Endodermal cell (in vitro differentiated cells): ENCODE results near the gene FBXW11. TPM values are rescaled to one million over a fixed set of nuclear protein-coding genes. Genes with fewer than 3 reads are reported as not detected.

Source experiments
- DNase-seq: peaks from one replicate; pipeline ENCODE4 v3.0.0-alpha.2; 2017
- H3K27ac ChIP-seq: 2 replicates; pipeline ENCODE4 v1.5.1; 2013; ENCODE audit warnings: mild to moderate bottlenecking, low read depth, low read length, moderate library complexity
- H3K27me3 ChIP-seq: 2 replicates; pipeline ENCODE4 v1.6.1; 2013; ENCODE audit warnings: mild to moderate bottlenecking, low read length, moderate library complexity; ENCODE audit not compliant: insufficient read depth, control insufficient read depth, poor library complexity, severe bottlenecking
- H3K36me3 ChIP-seq: 2 replicates; pipeline ENCODE4 v1.7.0; 2013; ENCODE audit warnings: mild to moderate bottlenecking, low read length, moderate library complexity; ENCODE audit not compliant: control insufficient read depth, insufficient read depth
- H3K4me1 ChIP-seq: one replicate; pipeline ENCODE4 v1.7.0; 2013; ENCODE audit warnings: low read length; ENCODE audit not compliant: control insufficient read depth, insufficient read depth
- H3K4me3 ChIP-seq: 2 replicates; pipeline ENCODE4 v1.5.1; 2013; ENCODE audit warnings: mild to moderate bottlenecking, low read length, moderate library complexity
- H3K9ac ChIP-seq: 2 replicates; pipeline ENCODE4 v1.6.1; 2013; ENCODE audit warnings: mild to moderate bottlenecking, low read length, moderate library complexity; ENCODE audit not compliant: poor library complexity, severe bottlenecking; ENCODE audit errors: extremely low read depth
- H3K9me3 ChIP-seq: 2 replicates; pipeline ENCODE4 v1.6.1; 2013; ENCODE audit warnings: mild to moderate bottlenecking, low read length, moderate library complexity; ENCODE audit not compliant: control insufficient read depth
- H3K27ac Mint-ChIP-seq: 2 replicates; pipeline ENCODE4 v1.8.0; 2020; ENCODE audit warnings: mixed read lengths
- H3K27me3 Mint-ChIP-seq: 2 replicates; pipeline ENCODE4 v1.8.0; 2021; ENCODE audit warnings: mild to moderate bottlenecking, mixed read lengths; ENCODE audit not compliant: insufficient read depth
- H3K36me3 Mint-ChIP-seq: 2 replicates; pipeline ENCODE4 v1.8.0; 2020; ENCODE audit warnings: low read depth, mixed read lengths
- H3K4me1 Mint-ChIP-seq: 2 replicates; pipeline ENCODE4 v1.8.0; 2020; ENCODE audit warnings: mixed read lengths
- H3K4me3 Mint-ChIP-seq: 2 replicates; pipeline ENCODE4 v1.8.0; 2020; ENCODE audit warnings: mild to moderate bottlenecking, moderate library complexity, mixed read lengths
- H3K9me3 Mint-ChIP-seq: 2 replicates; pipeline ENCODE4 v1.8.0; 2020; ENCODE audit warnings: mild to moderate bottlenecking, mixed read lengths
- CTCF ChIP-seq: fragments of 200-600 bp; sonication (generic); conservative IDR thresholded peaks from 2 replicates; pipeline ENCODE4 v1.5.0; 2021; ENCODE audit warnings: antibody characterized with exemption, mild to moderate bottlenecking
- WGBS, 2 experiments: methylation state at CpG; one replicate each; pipeline versions ENCODE4 v1.1.5 to v1.1.7; 2013; ENCODE audit warnings: missing lambda C conversion rate in 2 of 2, mixed read lengths in 1 of 2; ENCODE audit not compliant: insufficient coverage in 1 of 2, insufficient read length in 1 of 2; 5-methylcytosine and 5-hydroxymethylcytosine counted together
- total RNA-seq, 2 donors: library from RNA; stranded (reverse); fragmentation: NEBNext Ultra II Directional in 1 of 2; extraction: Animal tissue kit (Norgen Biotek cat#: 25700) in 1 of 2; gene quantifications; 2 replicates in 1 of 2; 3 replicates in 1 of 2; pipeline ENCODE4 v1.2.1, GENCODE V29; 2021

FBXW11 gene
- total RNA-seq, 2 donors from 2014 or later, result 42.2 to 49.4 TPM

GRCh38 chr5:171939951-171940350, 66.5 kb downstream of the FBXW11 start:
- Mint-ChIP-seq H3K27ac (no peak overlapping the region), H3K27me3 (no peaks in the 10 kb centered on the region), H3K4me3 (no peak overlapping the region), H3K4me1 (peaks cover 2% of the 10 kb centered on the region), H3K36me3 (peaks cover 3% of the 10 kb centered on the region), H3K9me3 (no peaks in the 10 kb centered on the region)
- no peaks in the 10 kb centered on the region for H3K36me3 ChIP-seq
- H3K27ac ChIP-seq, result no peak overlapping the region
- peaks cover 3% of the 10 kb centered on the region for H3K9me3 ChIP-seq
- no peak overlapping the region for H3K4me3 ChIP-seq
- no peaks in the 10 kb centered on the region for H3K27me3 ChIP-seq
- no peaks in the 10 kb centered on the region for H3K4me1 ChIP-seq
- 96 to 100% methylated on average over 1 to 3 of the region's 3 CpGs for WGBS, 2 experiments
- no peak for TF ChIP-seq CTCF
- no peak for DNase-seq
- H3K9ac ChIP-seq, result no peak overlapping the region

- no peaks in the 10 kb centered on the region for H3K27me3 Mint-ChIP-seq
- H3K9ac ChIP-seq, result no peak overlapping the region
- H3K27ac Mint-ChIP-seq, result no peak overlapping the region
- no peak for TF ChIP-seq CTCF
- no peak overlapping the region for H3K27ac ChIP-seq
- H3K36me3 ChIP-seq, result no peaks in the 10 kb centered on the region
- H3K4me1 ChIP-seq, result peaks cover 3% of the 10 kb centered on the region
- H3K4me1 Mint-ChIP-seq, result no peaks in the 10 kb centered on the region
- peaks cover 5% of the 10 kb centered on the region for H3K9me3 ChIP-seq
- H3K36me3 Mint-ChIP-seq, result peaks cover 3% of the 10 kb centered on the region
- H3K4me3 ChIP-seq, result no peak overlapping the region
- no peaks in the 10 kb centered on the region for H3K27me3 ChIP-seq
- DNase-seq, result no peak
- peaks cover 3% of the 10 kb centered on the region for H3K9me3 Mint-ChIP-seq
- H3K4me3 Mint-ChIP-seq, result no peak overlapping the region
These were observed 68.1 kb downstream of the FBXW11 start for GRCh38 chr5:171938358-171938757.

GRCh38 chr5:171937351-171937750, 69.1 kb downstream of the FBXW11 start:
- Mint-ChIP-seq H3K27me3 (no peaks in the 10 kb centered on the region), H3K4me3 (no peak overlapping the region), H3K9me3 (peaks cover 3% of the 10 kb centered on the region), H3K27ac (no peak overlapping the region), H3K4me1 (no peaks in the 10 kb centered on the region), H3K36me3 (peaks cover 6% of the 10 kb centered on the region)
- Histone ChIP-seq H3K4me1 (peaks cover 3% of the 10 kb centered on the region), H3K9ac (no peak overlapping the region), H3K27me3 (no peaks in the 10 kb centered on the region), H3K9me3 (peaks cover 5% of the 10 kb centered on the region), H3K4me3 (no peak overlapping the region), H3K36me3 (no peaks in the 10 kb centered on the region), H3K27ac (no peak overlapping the region)
- no peak for TF ChIP-seq CTCF
- 90 to 93% methylated on average over 4 of the region's 4 CpGs for WGBS, 2 experiments
- no peak for DNase-seq
